ENCODE data around the gene UBXN4.

DNA sequence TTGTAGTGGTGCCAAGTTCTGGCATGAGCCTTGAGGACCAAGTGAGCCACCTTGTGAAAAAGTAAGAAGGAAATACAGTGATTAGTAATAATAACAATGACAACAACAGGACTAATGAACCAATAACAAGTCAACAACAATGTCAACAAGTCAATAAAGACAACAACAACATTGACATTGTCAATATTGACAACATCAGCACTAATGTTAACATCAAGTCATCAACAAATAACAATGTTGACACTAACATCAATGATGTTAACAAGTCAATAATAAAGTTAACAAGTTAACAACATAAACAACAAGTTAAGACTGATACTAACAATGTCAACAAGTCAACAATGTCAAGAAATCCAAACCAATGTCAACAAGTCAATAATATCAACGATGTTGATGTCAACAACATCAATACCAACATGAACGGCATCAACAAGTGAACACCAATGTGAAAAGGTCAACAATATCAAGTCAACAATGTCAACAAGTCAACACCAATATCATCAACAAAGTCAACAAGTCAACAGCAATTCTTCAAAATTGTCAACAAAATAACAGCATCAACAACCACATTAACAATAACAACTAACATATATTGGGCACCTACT is 71.4 kb downstream of the UBXN4 start:
- TF ChIP-seq, protein P1, sequence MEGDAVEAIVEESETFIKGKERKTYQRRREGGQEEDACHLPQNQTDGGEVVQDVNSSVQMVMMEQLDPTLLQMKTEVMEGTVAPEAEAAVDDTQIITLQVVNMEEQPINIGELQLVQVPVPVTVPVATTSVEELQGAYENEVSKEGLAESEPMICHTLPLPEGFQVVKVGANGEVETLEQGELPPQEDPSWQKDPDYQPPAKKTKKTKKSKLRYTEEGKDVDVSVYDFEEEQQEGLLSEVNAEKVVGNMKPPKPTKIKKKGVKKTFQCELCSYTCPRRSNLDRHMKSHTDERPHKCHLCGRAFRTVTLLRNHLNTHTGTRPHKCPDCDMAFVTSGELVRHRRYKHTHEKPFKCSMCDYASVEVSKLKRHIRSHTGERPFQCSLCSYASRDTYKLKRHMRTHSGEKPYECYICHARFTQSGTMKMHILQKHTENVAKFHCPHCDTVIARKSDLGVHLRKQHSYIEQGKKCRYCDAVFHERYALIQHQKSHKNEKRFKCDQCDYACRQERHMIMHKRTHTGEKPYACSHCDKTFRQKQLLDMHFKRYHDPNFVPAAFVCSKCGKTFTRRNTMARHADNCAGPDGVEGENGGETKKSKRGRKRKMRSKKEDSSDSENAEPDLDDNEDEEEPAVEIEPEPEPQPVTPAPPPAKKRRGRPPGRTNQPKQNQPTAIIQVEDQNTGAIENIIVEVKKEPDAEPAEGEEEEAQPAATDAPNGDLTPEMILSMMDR (IDR thresholded peaks at IDR 0.05 in 4 of 5, conservative IDR thresholded peaks at IDR 0.05 in 1 of 5), result no peak
- no peak for TF ChIP-seq POLR2A (IDR thresholded peaks at IDR 0.05)

Measured in gastrocnemius medialis (tissue), 4 donors.